ENCODE measurements around the gene STK32A.

The STK32A gene

GRCh38 chr5:147234825-147235635 is at the start of gene STK32A:
Gene STK32A, plus strand, starts transcription at chr5:147235026. Its CDS starts 4,609 bp downstream, at chr5:147239635.
- Histone ChIP-seq H3F3A (ENCODE audit: insufficient read depth, low read length) (no peaks in the 10 kb centered on the region), H3K36me3 (ENCODE audit: insufficient read depth, low read length) (no peaks in the 10 kb centered on the region), H3K4me1 (ENCODE audit: insufficient read depth, low read length, severe bottlenecking) (no peaks in the 10 kb centered on the region), H3K9ac (ENCODE audit: low read length) (no peak within 1 kb of the TSS), H3K4me3 (ENCODE audit: low read depth, low read length, poor library complexity, severe bottlenecking) (no peak within 1 kb of the TSS), H3K9me3 (ENCODE audit: low read length) (no peaks in the 10 kb centered on the region), H3K4me2 (ENCODE audit: low read length) (no peak within 1 kb of the TSS), H2AFZ (ENCODE audit: low read length) (no peak within 1 kb of the TSS), H3K27ac (ENCODE audit: low read depth, low read length, poor library complexity, severe bottlenecking) (no peak within 1 kb of the TSS), H3K27me3 (ENCODE audit: insufficient read depth, low read length) (no peaks in the 10 kb centered on the region), H4K20me1 (ENCODE audit: insufficient read depth, low read length) (no peaks in the 10 kb centered on the region), H3K9me2 (ENCODE audit: low read depth, low read length) (no peaks in the 10 kb centered on the region), H3K79me2 (ENCODE audit: insufficient read depth, low read length) (no peaks in the 10 kb centered on the region)
- TF ChIP-seq, protein P1, sequence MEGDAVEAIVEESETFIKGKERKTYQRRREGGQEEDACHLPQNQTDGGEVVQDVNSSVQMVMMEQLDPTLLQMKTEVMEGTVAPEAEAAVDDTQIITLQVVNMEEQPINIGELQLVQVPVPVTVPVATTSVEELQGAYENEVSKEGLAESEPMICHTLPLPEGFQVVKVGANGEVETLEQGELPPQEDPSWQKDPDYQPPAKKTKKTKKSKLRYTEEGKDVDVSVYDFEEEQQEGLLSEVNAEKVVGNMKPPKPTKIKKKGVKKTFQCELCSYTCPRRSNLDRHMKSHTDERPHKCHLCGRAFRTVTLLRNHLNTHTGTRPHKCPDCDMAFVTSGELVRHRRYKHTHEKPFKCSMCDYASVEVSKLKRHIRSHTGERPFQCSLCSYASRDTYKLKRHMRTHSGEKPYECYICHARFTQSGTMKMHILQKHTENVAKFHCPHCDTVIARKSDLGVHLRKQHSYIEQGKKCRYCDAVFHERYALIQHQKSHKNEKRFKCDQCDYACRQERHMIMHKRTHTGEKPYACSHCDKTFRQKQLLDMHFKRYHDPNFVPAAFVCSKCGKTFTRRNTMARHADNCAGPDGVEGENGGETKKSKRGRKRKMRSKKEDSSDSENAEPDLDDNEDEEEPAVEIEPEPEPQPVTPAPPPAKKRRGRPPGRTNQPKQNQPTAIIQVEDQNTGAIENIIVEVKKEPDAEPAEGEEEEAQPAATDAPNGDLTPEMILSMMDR (IDR thresholded peaks at IDR 0.05; ENCODE audit: low read length): no peak
- no peak for TF ChIP-seq EZH2 (IDR thresholded peaks at IDR 0.05; ENCODE audit: borderline replicate concordance, low read length)

DNA sequence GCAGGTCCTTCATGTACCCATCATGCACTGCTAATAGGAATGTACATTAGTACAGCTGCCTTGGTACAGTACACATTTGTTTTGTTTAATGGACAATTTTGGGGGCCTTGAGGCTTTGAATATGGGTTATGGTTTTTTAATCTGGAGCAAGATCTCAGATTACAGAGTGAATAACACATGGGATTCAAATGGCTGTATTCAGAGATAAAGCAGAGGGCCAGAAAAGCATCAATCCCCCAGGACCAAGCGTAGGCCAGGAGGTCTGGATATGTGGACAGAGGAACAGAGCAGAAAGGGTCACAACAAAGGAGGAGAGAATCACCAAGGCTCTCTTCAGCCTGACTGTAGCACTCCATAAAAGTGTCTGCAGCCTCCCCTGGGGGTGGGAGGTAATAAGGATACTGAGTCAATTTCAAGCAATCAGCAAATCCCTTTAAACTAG is 47.7 kb upstream of the STK32A start:
- TF ChIP-seq, protein P1 (IDR thresholded peaks at IDR 0.05; ENCODE audit: low read length): no peak
- TF ChIP-seq EZH2 (IDR thresholded peaks at IDR 0.05; ENCODE audit: borderline replicate concordance, low read length): no peak

DNA sequence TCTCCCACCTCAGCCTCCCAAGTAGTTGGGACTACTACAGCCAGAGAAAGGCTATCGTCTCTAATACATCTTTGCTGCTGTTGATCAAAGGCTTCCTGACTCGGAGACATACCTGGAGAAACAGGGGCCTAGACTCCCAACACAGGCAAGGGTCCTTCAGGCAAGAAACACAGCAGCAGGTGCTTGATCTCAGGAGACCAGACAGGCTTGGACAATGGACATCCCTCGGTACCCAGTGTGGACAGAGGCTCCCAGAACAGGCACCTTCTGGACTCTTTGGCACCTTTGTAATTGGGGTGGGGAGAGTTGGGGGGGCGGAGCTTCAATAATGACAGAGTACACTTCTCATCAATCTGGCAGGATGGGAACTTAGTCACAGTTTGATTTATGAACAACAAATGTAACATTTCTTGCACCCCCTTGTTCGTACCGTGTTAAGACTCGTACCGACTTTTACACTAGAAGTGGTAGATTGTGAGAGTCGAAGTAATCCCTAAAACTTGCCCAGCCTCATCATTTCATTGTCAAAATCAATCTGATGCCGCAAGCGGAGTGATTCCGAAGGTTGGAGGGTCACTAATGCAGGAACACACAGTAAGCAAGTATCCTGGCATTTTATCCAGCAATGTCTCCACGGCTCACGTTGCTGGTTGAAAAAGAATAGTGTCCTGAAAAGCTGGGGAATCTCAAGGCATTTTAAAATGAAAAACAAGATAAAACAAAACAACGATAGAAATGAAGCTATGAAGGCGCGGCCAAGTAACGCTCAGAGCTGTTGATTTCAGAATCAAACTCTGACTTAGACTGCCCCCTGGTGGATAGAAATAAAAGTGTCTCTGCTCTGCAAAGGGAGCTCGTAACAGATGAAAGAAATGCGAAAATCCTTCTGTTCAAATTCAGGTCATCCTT is 46.4 kb upstream of the STK32A start:
- no peaks in the 10 kb centered on the region for H4K20me1 ChIP-seq (ENCODE audit: insufficient read depth, low read length)
- no peak overlapping the region for H3K9ac ChIP-seq (ENCODE audit: low read length)
- no peaks in the 10 kb centered on the region for H3K36me3 ChIP-seq (ENCODE audit: insufficient read depth, low read length)
- TF ChIP-seq, protein P1 (IDR thresholded peaks at IDR 0.05; ENCODE audit: low read length): peak; percentile 79
- no peak for TF ChIP-seq EZH2 (IDR thresholded peaks at IDR 0.05; ENCODE audit: borderline replicate concordance, low read length)
- H3K4me1 ChIP-seq (ENCODE audit: insufficient read depth, low read length, severe bottlenecking): no peaks in the 10 kb centered on the region
- H2AFZ ChIP-seq (ENCODE audit: low read length): no peak overlapping the region
- no peaks in the 10 kb centered on the region for H3K79me2 ChIP-seq (ENCODE audit: insufficient read depth, low read length)
- no peak overlapping the region for H3K4me3 ChIP-seq (ENCODE audit: low read depth, low read length, poor library complexity, severe bottlenecking)
- no peak overlapping the region for H3K27ac ChIP-seq (ENCODE audit: low read depth, low read length, poor library complexity, severe bottlenecking)
- H3F3A ChIP-seq (ENCODE audit: insufficient read depth, low read length): no peaks in the 10 kb centered on the region
- H3K27me3 ChIP-seq (ENCODE audit: insufficient read depth, low read length): no peaks in the 10 kb centered on the region
- no peaks in the 10 kb centered on the region for H3K9me3 ChIP-seq (ENCODE audit: low read length)
- H3K4me2 ChIP-seq (ENCODE audit: low read length): no peak overlapping the region
- no peaks in the 10 kb centered on the region for H3K9me2 ChIP-seq (ENCODE audit: low read depth, low read length)

More for the DNA sequence above, 47.7 kb upstream of the STK32A start:
- no peak overlapping the region for H3K9ac ChIP-seq (ENCODE audit: low read length)
- H4K20me1 ChIP-seq (ENCODE audit: insufficient read depth, low read length): no peaks in the 10 kb centered on the region
- H3K27ac ChIP-seq (ENCODE audit: low read depth, low read length, poor library complexity, severe bottlenecking): no peak overlapping the region
- no peaks in the 10 kb centered on the region for H3K36me3 ChIP-seq (ENCODE audit: insufficient read depth, low read length)
- H3K79me2 ChIP-seq (ENCODE audit: insufficient read depth, low read length): no peaks in the 10 kb centered on the region
- H3K4me1 ChIP-seq (ENCODE audit: insufficient read depth, low read length, severe bottlenecking): no peaks in the 10 kb centered on the region
- H3K9me3 ChIP-seq (ENCODE audit: low read length): no peaks in the 10 kb centered on the region
- H3K9me2 ChIP-seq (ENCODE audit: low read depth, low read length): no peaks in the 10 kb centered on the region
- no peaks in the 10 kb centered on the region for H3K27me3 ChIP-seq (ENCODE audit: insufficient read depth, low read length)
- H3K4me3 ChIP-seq (ENCODE audit: low read depth, low read length, poor library complexity, severe bottlenecking): no peak overlapping the region
- H3K4me2 ChIP-seq (ENCODE audit: low read length): no peak overlapping the region
- H2AFZ ChIP-seq (ENCODE audit: low read length): no peak overlapping the region
- no peaks in the 10 kb centered on the region for H3F3A ChIP-seq (ENCODE audit: insufficient read depth, low read length)
